Mesenchymal stem cell (in vitro differentiated cells and primary cell): Measurements from ENCODE around the gene HAUS5.

Experiments used
- DNase-seq: peaks from one replicate; pipeline ENCODE4 v3.0.0-alpha.2; 2013
- H2AFZ ChIP-seq: one replicate; pipeline ENCODE4 v1.6.1; 2013; ENCODE audit warnings: low read depth, mild to moderate bottlenecking, control low read depth, inconsistent platforms, low read length, moderate library complexity
- H2AK5ac ChIP-seq: 2 replicates; pipeline ENCODE4 v1.6.1; 2013; ENCODE audit warnings: low read length, moderate library complexity, mild to moderate bottlenecking, inconsistent platforms; ENCODE audit not compliant: severe bottlenecking
- H2BK120ac ChIP-seq: one replicate; pipeline ENCODE4 v1.6.1; 2013; ENCODE audit warnings: low read depth, mild to moderate bottlenecking, inconsistent platforms, low read length, moderate library complexity
- H2BK12ac ChIP-seq, 2 experiments: one replicate each; pipeline ENCODE4 v1.6.1; 2013; ENCODE audit warnings: inconsistent platforms in 2 of 2, low read length in 2 of 2, mild to moderate bottlenecking in 2 of 2, moderate library complexity in 2 of 2, control low read depth in 1 of 2
- H2BK15ac ChIP-seq: one replicate; pipeline ENCODE4 v1.6.1; 2013; ENCODE audit warnings: mild to moderate bottlenecking, low read depth, inconsistent platforms; ENCODE audit not compliant: poor library complexity, severe bottlenecking
- H2BK5ac ChIP-seq: 2 replicates; pipeline ENCODE4 v1.6.1; 2013; ENCODE audit warnings: low read depth, mild to moderate bottlenecking, low read length, control low read depth, inconsistent platforms; ENCODE audit not compliant: poor library complexity, severe bottlenecking
- H3K14ac ChIP-seq, 2 experiments: one replicate each; pipeline ENCODE4 v1.6.1; 2013; ENCODE audit warnings: inconsistent platforms in 2 of 2, low read length in 2 of 2, control low read depth in 1 of 2, mild to moderate bottlenecking in 1 of 2, moderate library complexity in 1 of 2
- H3K18ac ChIP-seq, 2 experiments: one replicate each; pipeline ENCODE4 v1.6.1; 2013; ENCODE audit warnings: inconsistent platforms in 2 of 2, low read length in 2 of 2, control low read depth in 1 of 2, low read depth in 1 of 2, mild to moderate bottlenecking in 1 of 2
- H3K23ac ChIP-seq, 2 experiments: one replicate each; pipeline ENCODE4 v1.6.1; 2013; ENCODE audit warnings: inconsistent platforms in 2 of 2, low read length in 2 of 2, mild to moderate bottlenecking in 2 of 2, moderate library complexity in 2 of 2, control low read depth in 1 of 2
- H3K27ac ChIP-seq: 2 replicates; pipeline ENCODE4 v1.5.1; 2013; ENCODE audit warnings: mild to moderate bottlenecking, moderate library complexity, low read length, control low read depth, inconsistent platforms; ENCODE audit not compliant: poor library complexity, severe bottlenecking
- H3K27me3 ChIP-seq, 2 experiments: 2 replicates each; pipeline versions ENCODE4 v1.6.1 to v1.7.0; 2013; ENCODE audit warnings: low read length in 2 of 2, mild to moderate bottlenecking in 2 of 2, moderate library complexity in 2 of 2, control low read depth in 1 of 2, inconsistent platforms in 1 of 2; ENCODE audit not compliant: control insufficient read depth in 1 of 2, insufficient read depth in 1 of 2
- H3K36me3 ChIP-seq, 2 experiments: 2 replicates each; pipeline versions ENCODE4 v1.6.1 to v1.7.0; 2013; ENCODE audit warnings: low read length in 2 of 2, control low read depth in 1 of 2, inconsistent platforms in 1 of 2, low read depth in 1 of 2, mild to moderate bottlenecking in 1 of 2; ENCODE audit not compliant: insufficient read depth in 2 of 2, control insufficient read depth in 1 of 2
- H3K4ac ChIP-seq, 2 experiments: one replicate each; pipeline ENCODE4 v1.6.1; 2013; ENCODE audit warnings: inconsistent platforms in 2 of 2, low read length in 2 of 2, mild to moderate bottlenecking in 2 of 2, moderate library complexity in 2 of 2, control low read depth in 1 of 2, low read depth in 1 of 2
- H3K4me1 ChIP-seq: 2 replicates; pipeline ENCODE4 v1.6.1; 2013; ENCODE audit warnings: low read depth, low read length, control low read depth; ENCODE audit not compliant: control insufficient read depth, insufficient read depth
- H3K4me2 ChIP-seq: 2 replicates; pipeline ENCODE4 v1.6.1; 2013; ENCODE audit warnings: low read length, mild to moderate bottlenecking, inconsistent platforms; ENCODE audit not compliant: poor library complexity, severe bottlenecking
- H3K4me3 ChIP-seq, 2 experiments: 2 replicates each; pipeline versions ENCODE4 v1.5.1 to v1.7.0; 2013; ENCODE audit warnings: low read length in 2 of 2, mild to moderate bottlenecking in 2 of 2, control low read depth in 1 of 2, low read depth in 1 of 2; ENCODE audit not compliant: insufficient read depth in 1 of 2
- H3K79me1 ChIP-seq: replicated peaks from 2 replicates; pipeline ENCODE4 v1.6.1; 2013; ENCODE audit warnings: mild to moderate bottlenecking, control low read depth, low read length, inconsistent platforms; ENCODE audit not compliant: poor library complexity, severe bottlenecking
- H3K9ac ChIP-seq: 2 replicates; pipeline ENCODE4 v1.7.0; 2013; ENCODE audit warnings: mild to moderate bottlenecking, low read length, moderate library complexity
- H3K9me3 ChIP-seq: 2 replicates; pipeline ENCODE4 v1.7.0; 2013; ENCODE audit warnings: mild to moderate bottlenecking, low read length; ENCODE audit not compliant: control insufficient read depth
- H4K8ac ChIP-seq: one replicate; pipeline ENCODE4 v1.6.1; 2013; ENCODE audit warnings: inconsistent platforms, mild to moderate bottlenecking, low read length, moderate library complexity
- H4K91ac ChIP-seq: one replicate; pipeline ENCODE4 v1.6.1; 2013; ENCODE audit warnings: mild to moderate bottlenecking, low read length, inconsistent platforms
- WGBS: methylation state at CpG from one replicate; pipeline ENCODE4 v1.1.7; 2013; ENCODE audit warnings: mixed read lengths; 5-methylcytosine and 5-hydroxymethylcytosine counted together

Gene HAUS5

GRCh38 chr19:35673121-35673804, 60.7 kb downstream of the HAUS5 start:
- H3K14ac ChIP-seq: peak overlapping the region in 1 of 2 experiments; percentile 93
- WGBS: 4% methylated on average over 29 of the region's 39 CpGs
- peaks cover 7% of the 10 kb centered on the region for H3K4me1 ChIP-seq
- no peak overlapping the region for H2AK5ac ChIP-seq
- H3K27ac ChIP-seq: no peak overlapping the region
- peak overlapping the region; percentile 49 to 65 for H3K4me3 ChIP-seq
- no peaks in the 10 kb centered on the region for H3K9me3 ChIP-seq
- no peak overlapping the region for H2BK5ac ChIP-seq
- peak overlapping the region; percentile 59 for H4K8ac ChIP-seq
- H3K79me1 ChIP-seq: no peaks in the 10 kb centered on the region
- peak overlapping the region; percentile 4 for H4K91ac ChIP-seq
- H3K23ac ChIP-seq: peak overlapping the region in 1 of 2 experiments; percentile 89
- H2AFZ ChIP-seq: peak overlapping the region; percentile 97
- H2BK120ac ChIP-seq: no peak overlapping the region
- H3K9ac ChIP-seq: peak overlapping the region; percentile 67
- H3K18ac ChIP-seq: no peak overlapping the region
- H3K4ac ChIP-seq: no peak overlapping the region
- H2BK15ac ChIP-seq: no peak overlapping the region
- peak; percentile 75 for DNase-seq
- peaks cover 11 to 33% of the 10 kb centered on the region in 2 experiments for H3K27me3 ChIP-seq
- peak overlapping the region; percentile 85 for H3K4me2 ChIP-seq
- H2BK12ac ChIP-seq: no peak overlapping the region
- no peaks in the 10 kb centered on the region for H3K36me3 ChIP-seq
